NCI-H1417 (cell line): ENCODE measurements around the gene RECQL5.

ENCODE experiments used
- DNase-seq, 3 experiments: peaks; one replicate each; lab custom pipeline; 2025; lab: John Stamatoyannopoulos, UW

The RECQL5 gene

GRCh38 chr17:75666959-75667790, at the start of gene RECQL5, which contains the start of gene SAP30BP:
TSS of gene RECQL5 (minus strand) at chr17:75667154. CDS start at chr17:75666557, 597 bp downstream.
TSS of gene SAP30BP (plus strand) at chr17:75667338. CDS start at chr17:75667373, 35 bp downstream.
- peak; percentile 97 to 99 (median 99) for DNase-seq

- DNase-seq, result no peak
These were observed 45.5 kb upstream of the RECQL5 start for GRCh38 chr17:75712446-75712845.

GRCh38 chr17:75707079-75707571, 40.2 kb upstream of the RECQL5 start:
- no peak for DNase-seq

- DNase-seq, result no peak
These were observed 39.2 kb upstream of the RECQL5 start for GRCh38 chr17:75706042-75706728.

GRCh38 chr17:75704963-75705875, 38.3 kb upstream of the RECQL5 start:
- DNase-seq, result no peak

GRCh38 chr17:75703591-75703990, 36.6 kb upstream of the RECQL5 start:
- DNase-seq, result no peak

DNA sequence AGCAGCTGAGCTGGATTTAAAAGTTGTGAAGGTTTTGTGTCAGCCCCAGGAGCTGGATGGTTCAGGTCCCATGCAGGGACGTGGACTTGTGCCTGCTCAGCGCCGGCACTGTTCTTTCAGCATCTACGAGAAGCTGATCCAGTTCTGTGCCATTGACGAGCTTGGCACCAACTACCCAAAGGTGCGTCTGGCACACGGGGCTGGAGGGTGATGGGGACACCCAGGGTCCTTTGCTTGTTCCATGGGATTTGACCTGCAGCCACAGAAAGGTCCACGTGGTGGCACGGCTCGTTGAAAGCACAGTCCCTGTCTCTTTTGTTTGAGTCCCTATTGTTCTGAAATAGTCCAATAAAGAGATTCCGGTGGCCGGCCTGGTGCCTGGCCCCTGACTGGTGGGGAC, 36.2 kb upstream of the RECQL5 start:
- no peak for DNase-seq

- DNase-seq, result no peak
These were observed 34.3 kb upstream of the RECQL5 start for GRCh38 chr17:75701288-75701687.

DNA sequence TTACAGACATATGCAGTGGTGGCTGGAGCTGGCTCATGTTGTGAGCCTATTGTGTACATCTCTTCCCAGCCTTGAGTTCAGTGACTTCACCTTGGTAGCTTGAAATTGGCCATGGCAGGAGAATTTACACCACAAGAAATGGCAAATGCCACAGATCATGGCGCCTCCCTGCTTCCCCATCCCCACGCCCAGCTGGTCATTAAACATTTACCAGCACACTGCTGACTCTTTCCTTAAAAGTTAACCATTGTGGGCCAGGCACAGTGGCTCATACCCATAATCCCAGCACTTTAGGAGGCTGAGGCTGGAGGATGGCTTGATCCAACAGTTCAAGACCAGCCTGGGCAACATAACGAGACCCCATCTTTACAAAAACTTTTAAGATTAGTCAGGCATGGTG, 31.7 kb upstream of the RECQL5 start:
- DNase-seq, result no peak

DNA sequence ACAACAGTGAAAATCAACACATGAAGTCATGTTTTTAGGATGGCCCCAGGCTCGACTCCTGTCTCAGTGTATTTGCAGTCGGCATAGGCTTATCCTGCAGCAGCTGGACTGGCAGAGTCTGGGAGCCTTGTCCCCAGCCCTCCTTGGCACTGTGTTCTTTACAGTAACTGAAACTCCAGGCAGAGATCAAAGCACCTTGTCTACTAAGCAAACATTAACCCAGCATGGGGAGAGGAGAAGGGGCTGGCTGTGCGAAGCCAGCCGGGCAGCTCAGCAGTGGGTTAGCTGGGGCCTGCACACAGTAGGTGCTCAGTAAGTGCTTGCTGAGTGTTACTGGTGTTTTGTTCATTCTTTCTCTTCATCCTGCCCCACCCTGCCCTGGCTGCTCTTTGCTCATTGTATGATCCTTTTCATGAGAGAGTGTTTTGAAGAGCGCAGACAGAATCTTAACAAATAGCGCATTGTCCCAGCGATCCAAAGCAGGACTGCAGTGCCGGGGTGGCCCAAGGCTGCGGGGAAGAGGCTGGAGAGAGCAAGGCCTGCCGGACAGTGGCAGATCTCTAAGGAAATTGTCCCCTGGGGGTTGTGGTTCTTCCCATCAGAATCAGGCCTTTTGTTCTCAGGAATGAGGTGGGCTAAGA, 30.8 kb upstream of the RECQL5 start:
- no peak for DNase-seq

DNA sequence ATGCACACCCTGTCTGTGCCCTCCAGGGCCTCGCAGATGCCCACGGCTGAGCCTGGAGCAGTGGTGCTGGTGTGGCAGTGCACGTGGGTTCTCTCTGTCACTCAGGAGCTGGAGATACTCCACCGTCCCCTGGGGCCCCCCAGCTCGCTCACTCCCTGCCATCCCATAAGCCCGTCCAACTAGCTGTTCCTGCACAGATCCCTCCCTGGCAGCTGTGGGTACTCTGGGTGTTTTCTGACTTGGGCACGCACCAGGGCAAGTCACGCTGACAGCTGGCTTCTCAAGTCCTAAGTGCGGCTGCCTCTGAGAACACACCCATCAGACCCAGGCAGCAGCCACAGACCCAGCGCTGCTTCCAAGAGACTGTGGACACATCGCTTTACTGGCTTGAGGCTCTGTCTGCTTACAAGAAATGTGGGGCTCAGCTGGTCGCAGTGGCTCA, 28.9 kb upstream of the RECQL5 start:
- DNase-seq, result no peak

DNA sequence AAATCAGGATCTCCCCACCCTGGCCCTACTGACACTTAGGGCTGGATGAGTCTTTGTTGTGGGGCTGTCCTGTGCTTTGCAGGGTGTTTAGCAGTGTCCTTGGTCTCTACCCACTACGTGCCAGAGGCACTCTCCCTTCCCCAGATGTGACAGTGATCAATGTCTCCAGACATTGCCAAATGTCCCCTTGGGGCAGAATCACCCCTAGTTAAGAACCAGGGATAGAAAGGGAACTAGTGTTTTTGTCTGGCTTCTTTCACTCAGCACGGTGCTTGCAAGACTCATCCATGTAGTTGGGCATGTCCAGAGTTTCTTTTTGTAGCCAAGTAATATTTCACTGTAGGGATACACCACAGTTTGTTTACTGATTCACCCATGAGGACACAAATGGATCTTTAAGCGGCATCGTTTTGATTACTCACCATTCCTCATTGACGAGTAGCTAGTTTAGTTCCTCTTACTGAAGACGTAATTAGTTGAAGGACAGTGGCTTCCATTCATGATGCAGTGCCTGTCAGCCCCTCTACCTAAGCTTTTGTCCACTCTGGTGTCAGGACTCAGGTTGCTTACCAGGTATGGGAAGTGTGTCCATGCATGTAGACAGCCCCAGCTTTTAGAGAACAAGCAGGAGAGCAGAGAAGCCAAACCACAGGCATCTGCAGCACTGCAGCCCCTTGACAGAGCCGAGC, 28.3 kb upstream of the RECQL5 start:
- DNase-seq, result no peak

DNA sequence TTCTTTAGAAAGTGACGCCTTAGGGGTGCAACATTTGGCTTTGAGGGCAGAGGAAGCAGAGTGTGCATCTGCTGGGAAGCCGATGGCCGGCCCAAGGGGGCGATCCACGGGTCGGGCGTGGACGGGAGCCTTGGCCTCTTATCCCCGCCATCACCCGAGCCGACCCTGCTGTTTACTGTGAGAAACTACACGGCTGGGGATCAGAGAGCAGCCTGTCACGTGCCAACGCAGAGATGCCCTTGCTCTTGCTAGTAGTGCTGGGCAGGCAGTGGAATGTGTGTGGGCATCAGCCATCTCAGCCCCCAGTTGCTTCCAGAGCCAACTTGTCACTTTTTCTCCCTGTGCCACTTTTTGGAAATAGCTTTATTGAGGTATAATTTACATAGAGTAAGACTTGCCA, 27.6 kb upstream of the RECQL5 start:
- DNase-seq, result no peak

DNA sequence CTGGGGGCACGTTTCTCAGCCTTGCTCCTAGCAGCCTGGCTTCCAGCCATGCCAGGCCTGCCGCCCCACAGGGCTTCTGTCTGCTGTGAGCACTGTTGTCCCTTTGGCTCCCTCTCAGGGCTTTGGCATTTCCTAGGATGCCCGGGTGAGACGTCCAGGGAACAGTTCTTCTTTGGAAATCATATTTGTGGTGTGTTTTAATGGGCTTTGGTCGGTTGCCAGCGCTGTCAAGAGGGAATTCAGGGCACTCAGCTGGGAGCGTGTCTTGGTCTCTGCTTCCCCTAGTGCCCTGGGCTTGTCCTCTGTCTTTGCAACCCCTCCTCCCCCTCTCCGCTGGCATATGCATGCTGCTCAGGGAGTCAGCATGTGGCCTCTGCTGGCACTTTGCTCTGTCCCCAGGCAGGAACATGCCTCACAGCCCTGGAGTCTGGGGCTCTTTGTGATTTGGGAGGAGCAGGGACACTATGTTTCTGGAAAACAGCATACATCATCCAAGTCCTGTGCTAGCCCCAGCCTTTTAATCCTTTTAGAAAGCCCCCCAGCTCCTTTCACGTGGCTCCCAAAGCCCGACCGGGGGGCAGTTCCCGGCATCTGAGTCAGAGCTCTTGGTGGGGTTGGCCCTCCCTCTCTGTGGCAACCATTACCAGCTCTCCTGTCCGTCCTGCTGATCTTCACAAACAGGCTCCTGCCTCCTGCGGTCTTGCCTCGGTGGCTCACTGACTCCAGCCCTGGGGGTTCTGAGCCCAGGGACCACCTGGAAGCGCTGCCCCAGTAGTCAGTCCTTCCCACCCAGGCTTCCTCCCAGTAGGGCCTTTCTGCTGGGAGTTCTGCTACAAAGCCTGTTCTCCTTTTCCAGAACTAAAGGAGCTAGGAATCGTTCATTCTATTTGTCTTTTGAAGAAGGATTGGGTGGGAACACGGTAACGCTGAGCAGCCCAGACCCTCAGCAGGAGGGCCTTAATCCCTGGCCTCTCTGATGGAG, 26.8 kb upstream of the RECQL5 start:
- no peak for DNase-seq

GRCh38 chr17:75692976-75693375, 26.0 kb upstream of the RECQL5 start:
- no peak for DNase-seq

- DNase-seq, result peak in 1 of 3 experiments; percentile 28
These were observed 25.1 kb upstream of the RECQL5 start for GRCh38 chr17:75691801-75692626.

DNA sequence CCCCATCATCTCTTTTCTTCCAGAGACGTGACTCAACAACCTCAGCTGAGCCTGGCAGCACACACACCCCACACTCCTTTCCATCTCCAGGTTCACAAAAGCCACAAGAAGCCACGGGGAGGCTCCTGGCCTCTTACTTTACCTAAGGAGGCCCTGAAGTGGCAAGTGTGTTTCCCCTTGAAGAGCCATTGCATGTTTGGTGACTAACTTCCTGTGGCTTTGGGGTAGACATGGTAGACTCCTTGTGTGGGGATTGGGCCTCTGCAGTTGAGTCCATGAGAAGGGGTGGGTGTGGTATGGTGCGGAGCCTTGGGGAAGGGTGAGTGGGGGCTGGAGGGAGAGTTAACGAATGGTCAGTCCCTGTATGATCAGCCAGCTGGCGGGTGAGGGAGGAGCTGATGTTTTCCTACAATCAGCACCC, 24.4 kb upstream of the RECQL5 start:
- no peak for DNase-seq

DNA sequence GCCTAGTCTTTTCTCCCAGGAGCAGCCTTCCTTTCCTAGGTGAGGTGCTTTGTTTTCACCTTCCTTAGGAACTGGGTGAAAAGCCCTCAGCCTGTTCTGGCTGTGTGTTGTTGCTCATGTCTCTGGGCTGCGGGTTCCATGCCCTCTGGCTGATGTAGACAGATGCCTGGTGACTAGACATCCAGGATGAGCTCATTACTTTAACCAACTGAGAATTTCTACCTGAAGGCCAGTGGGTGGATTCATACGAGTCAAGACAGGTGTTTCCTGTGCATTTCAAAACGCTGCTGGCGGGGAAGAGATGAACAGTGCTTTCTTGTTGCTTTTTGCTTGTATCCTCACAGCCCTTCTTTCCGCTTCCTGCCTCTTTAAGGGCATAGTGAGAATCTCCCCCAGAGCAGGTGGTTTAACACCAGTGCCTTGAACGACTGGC, 22.5 kb upstream of the RECQL5 start:
- DNase-seq, result peak in 1 of 3 experiments; percentile 9
